ENCODE measurements around the gene XKR7.

The XKR7 gene

DNA sequence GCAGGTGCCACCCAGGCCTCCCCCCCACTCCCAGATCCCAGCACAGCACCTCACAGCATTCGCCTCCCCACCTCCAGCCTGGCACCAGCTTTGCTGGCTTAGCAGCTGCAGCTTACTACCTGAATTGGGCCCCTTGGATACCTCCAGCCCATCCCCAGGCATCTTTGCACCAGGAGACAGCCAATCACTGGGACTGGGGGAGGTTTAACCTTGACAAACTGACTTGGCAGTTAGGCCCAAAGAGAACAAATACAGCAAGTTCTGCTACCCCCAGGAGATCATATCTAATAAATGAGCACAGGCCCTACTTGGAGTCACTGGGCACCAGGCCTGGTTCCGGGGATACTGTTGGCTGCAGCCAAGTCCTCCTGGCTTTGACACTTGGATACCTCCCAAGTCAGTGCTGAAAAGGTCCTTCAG, 24.9 kb upstream of the XKR7 start:
- DNase-seq (ENCODE audit: low read depth), result no peak

DNA sequence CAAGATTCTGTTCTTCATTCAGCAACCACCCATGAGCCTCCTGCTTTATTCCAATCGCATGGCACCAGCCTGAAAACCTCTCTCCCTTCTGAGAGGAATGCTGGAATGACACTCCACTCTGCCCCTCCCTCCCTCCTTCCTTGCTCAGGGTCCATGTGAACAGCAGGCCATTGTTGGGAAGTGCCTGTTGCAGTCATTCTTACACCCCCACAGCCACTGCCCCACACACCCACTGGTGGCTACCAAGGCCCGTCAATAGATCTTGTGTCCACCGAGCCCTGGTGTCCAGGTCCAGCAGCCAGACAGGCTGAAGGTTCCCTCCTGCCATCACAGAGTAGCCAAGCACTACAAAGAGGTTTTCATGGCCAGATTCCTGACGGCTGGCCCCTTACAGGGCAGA, 22.6 kb upstream of the XKR7 start:
- no peak for DNase-seq (ENCODE audit: low read depth)

DNA sequence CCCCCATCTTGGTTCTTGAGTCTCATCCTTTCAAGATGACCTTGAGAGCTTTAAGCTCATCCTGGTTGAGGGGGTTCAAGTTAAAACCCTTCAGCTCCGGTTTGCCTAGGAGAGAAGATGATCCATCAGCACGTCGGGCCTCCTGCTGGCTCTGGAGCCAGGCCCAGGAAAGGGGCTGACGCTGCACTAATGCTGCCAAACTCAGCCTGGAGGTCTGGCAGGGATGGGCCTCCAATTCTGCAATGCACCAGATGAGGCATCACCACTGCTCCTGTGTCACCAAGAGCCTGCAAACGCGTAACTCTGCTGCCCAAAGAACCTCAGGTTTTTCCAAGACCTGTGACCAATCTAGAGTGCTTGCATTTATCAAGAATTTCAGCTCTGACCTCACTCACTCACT, 22.2 kb upstream of the XKR7 start:
- no peak for DNase-seq (ENCODE audit: low read depth)

DNA sequence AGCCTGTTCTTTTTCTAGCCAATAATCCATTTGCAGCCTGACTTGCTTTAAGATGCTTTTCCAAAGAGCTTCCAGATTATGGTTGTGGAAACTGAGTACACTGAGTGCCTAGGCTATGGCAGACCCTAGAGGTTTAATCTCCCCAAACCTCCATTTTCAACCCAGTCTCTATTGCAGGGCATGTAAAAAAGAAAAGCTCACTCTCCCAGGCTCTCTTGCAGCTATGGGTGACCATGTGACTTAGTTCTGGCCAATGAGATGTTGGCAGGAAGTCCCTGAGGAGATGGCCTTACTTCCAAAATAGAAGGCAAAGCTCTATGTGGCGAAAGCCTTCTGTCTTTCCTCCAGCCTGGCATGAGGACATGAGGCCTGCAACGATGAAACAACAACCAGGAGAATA, 19.9 kb upstream of the XKR7 start:
- no peak for DNase-seq (ENCODE audit: low read depth)

DNA sequence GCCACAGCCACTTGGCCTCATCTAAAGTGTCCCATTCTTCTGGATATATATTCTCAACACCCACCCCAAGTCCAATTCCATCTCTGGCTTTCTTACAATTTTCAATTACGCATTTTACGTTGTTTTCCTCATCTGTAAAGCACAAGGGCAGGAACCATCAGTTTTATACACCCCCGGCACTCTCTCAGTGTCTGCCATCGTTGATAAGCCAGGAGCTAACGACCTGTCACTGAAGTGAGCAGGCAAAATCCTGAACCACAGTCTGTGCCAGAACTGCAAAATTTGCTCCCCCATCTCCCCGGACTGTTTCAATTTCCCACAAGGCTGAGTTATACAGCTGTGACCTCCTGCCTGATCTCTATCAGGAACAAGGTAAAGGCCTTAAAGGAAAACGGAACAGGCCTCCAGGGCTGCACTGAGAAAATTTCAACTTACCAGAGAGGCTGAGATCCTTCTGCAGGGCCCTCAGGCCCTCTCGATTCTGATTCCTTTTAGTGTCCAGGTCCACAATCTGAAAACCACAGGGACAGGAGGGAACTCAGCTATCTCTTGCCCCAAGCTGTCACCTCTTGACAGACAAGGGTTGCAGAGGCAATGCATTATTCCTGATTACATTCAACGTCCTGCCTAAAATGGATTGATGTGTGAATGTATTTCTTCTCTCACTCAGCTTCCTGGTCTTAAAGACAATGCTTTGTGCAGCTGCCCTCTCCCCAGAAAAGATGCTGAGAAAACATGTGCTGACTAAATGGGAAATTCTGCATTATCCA, 17.9 kb upstream of the XKR7 start:
- no peak for DNase-seq (ENCODE audit: low read depth)

DNA sequence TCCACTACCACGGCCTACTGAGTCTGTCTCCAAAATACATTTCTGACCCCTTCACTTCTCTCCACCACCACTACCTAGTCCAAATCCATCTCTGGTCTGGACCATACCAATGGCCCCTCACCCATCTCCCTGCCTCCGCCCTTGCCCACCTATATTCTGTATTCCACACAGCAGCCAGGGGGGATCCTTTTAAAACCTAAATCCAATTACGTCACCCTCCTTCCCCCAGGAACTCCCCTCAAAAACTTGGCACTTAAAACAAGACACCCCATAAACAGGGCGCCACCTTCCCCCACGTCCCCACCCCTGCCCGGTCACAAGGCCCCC, 16.8 kb upstream of the XKR7 start:
- no peak for DNase-seq (ENCODE audit: low read depth)

DNA sequence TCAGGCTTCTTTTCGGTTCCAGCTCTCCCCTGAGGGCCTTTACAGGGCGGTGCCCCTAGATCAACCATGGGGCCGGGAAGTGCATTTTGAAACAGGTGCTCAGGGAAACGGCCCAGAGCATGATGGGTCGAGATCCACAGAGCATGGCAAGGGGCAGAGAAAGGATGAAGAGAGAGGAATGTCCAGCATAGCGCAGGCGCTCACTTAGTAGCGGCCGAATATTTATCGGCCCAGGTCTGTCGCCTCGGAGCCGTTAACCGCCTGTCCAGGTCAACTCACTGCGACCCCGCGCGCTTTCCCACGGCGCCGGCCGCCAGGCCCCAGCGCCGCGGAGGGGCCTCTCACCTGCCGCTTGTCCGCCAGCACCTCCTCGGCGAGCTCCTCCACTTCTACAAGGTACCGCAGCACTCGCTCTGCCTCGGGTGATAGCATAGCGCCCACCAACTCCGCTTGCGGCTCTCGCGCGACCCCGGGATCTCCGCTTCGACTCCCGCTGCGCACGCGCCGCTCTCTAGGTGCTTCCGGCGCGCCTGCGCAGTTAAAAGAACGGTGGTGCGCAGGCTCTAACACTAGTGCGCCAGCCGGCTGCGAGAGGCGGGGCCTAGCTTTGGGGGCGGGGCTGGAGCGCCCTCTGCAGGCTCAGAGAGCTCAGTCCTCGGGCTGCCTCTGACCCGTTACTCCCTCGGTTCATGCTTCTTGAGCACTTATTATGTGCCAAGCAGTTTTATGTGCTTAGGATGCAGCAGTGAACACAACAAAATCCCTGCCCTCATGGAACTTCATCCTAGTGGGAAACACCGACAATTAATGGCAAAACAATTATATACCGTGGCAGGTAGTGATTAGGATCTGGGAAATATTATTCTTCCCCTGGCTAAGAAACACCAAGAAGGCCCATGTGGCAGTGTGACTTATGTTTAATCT, 16.2 kb upstream of the XKR7 start, which contains the start of gene PDRG1:
Gene PDRG1, minus strand, starts transcription at position 517 of the 924 bp plus-strand sequence. Its CDS starts 85 bp downstream, at position 432.
- peak; percentile 92 for DNase-seq (ENCODE audit: low read depth)

DNA sequence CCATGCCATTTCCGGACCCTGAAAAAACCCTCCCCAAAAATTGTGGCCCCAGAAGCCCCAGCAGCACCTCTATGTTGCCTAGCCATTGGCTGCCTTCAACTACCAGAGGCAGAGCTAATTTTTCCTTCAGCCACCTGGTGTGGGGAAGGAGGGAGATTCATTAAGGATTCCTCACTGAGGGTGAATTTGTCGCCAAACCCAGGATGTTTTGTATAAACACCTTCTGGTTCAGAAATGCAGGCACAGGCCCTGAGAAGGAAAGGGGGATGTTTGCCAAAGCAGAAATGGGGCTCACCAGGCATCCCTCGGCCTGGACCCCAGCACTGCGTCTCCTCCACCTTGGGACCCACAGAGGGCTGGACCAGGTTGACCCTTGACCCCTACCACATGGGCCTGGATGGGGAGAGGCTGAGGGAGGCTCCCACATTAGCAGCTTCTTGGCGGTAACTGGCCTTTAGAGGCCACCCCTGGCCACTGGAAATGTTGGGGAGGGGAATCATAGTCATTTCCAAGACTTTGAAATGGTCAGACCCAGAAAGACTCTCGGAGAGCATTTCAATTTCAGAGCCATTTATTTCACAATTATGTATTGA, 14.3 kb upstream of the XKR7 start:
- no peak for DNase-seq (ENCODE audit: low read depth)

DNA sequence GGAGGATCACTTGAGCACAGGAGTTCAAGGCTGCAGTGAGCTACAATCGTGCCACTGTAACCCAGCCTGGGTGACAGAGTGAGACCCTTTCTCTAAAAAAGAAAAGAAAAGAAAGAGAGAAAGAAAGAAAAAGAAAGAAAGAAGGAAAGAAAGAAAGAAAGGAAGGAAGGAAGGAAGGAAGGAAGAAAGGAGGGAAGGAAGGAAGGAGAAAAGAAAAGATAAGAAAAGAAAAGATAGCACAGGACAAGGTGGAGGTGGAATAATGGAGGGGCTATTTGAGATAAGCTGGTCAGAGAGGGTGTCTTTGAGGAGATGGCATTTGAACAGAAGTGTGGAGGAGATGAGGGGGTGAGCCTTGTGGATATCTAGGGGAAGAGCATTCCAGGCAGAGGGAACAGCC, 13.5 kb upstream of the XKR7 start:
- no peak for DNase-seq (ENCODE audit: low read depth)

DNA sequence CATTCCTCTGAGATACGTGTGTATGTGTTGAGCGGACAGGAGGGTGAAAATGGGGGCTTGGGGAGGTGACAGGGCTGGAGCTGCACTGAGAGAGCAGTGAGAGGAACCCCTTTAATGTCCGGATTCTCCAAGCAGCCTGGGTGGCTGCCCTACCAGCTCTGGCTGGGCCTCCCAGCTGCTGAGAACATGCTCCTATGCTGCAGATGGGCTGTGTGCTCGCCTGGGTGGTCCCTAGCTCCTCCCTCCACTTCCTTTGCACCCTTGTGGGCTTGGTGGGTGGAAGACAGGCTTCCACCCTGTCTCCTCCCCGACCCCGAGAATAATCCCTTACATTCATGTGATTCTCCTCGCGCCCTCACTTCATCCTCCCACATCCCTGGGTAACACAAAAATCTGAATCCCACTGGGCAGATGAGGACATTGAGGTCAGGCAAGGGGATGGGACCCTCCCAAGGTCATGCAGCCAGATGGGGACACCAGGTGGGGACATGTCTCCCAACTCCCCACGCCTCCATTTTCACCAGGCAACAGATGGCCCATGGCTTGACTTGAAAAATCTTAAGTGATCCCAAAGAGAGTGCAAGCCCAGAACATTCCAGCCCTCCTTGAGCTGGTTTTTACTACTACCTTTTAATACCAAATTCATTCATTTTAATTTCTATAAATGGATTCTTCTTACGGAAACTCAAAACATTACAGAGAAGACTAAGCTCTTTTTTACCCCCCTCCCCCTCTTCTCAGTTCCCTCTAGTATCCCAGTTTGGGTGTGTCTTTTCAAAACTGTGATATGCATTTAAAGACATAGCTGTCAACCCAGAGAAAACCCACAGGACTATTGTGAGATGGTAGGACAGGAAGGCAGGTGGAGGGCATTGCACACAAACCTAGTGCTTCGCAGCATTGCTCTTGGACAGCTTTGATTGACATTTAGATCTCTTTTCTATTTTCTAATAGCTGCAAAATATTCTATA, 11.1 kb upstream of the XKR7 start:
- no peak for DNase-seq (ENCODE audit: low read depth)

DNA sequence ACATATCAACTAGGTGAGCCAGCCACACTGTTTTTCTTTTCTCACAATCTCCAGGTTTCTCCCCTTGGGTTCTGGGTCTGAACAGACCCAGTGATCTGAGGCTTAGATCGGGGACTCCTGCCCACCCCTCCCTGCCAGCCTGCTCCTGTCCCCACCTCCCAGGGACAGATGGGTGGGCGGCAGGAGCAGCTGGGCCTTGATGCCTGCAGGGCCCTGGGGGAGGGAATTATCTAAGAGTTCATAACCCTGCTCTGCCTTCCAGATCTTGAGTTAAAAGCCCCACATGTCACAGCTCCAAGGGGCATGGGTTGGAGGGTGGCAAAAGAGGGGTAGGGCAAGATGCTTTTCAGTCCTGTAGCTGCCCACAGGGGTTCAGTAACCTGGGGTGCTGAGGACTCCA, 5.2 kb upstream of the XKR7 start:
- no peak for DNase-seq (ENCODE audit: low read depth)

DNA sequence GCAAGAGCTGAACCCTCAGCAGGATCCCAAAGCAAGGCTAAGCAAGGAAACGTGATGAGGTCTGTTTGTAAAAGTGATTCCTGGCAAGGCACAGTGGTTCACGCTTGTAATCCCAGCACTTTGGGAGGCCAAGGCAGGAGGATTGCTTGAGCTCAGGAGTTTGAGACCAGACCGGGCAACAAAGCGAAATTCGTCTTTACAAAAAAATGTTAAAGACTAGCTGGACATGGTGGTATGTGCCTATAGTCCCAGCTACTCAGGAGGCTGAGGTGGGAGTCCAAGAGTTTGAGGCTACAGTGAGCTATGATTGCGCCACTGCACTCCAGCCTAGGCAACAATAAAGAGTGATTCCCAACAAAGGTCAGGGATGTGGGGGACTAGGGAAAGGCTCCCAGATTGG, 4.1 kb upstream of the XKR7 start:
- DNase-seq (ENCODE audit: low read depth), result no peak

DNA sequence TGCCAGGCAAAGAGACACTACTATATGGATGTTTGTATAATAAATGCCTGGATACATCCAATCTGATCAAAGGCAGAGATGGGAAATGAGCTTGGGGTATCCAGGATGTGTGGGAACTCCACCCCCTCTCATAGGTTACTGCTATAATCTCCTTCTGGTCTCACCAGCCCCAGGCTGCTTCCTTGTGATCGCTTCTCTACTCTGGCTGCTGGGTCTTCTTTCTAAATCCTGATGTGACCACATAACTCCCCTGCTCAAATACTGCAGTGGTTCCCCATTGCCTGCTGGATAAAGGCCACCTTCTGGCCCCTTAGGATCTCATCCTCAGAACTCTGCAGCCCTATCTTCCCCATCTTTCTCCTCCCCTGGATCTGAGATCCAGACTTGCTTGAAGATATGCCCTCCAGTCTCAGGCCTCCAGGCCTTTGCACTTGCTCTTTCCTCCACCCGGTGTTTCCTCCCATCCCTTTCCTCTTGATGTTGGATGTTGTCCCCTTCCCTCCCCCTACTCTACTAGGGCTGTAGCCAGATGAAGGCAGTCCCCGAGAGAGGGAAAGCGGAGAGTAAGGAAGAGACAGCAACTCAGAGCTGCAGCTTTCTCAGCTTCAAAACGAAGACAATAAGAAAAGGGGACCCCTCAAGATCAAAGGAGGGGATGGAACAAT, 828 bp upstream of the XKR7 start:
- DNase-seq (ENCODE audit: low read depth), result no peak

DNA sequence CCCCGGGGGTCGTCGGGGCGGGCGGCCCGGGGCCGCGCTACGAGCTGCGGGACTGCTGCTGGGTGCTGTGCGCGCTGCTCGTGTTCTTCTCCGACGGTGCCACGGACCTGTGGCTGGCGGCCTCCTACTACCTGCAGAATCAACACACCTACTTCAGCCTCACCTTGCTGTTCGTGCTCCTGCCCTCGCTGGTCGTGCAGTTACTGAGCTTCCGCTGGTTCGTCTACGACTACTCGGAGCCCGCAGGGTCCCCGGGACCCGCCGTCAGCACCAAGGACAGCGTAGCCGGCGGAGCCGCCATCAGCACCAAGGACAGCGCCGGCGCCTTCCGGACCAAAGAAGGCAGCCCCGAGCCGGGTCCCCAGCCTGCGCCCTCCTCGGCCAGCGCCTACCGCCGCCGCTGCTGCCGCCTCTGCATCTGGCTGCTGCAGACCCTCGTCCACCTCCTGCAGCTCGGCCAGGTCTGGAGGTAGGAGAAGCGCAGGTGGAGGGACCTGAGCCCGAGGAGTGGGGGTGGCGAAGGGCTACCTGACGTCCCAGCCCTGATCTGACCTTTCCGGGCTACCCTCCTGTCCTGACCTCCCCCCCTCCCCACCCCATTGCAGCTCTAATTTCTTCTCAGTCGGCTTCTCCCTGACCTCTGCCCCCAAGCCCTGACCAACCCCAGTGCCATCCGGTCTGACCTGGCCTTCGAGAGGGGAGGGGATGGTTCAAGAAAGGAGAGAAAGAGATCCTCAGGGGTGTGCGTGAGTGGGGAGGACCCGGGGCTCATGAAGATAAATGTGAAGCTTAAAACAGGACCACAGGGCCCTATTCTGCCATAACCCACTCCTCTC, 558 bp downstream of the XKR7 start:
- no peak for DNase-seq (ENCODE audit: low read depth)

DNA sequence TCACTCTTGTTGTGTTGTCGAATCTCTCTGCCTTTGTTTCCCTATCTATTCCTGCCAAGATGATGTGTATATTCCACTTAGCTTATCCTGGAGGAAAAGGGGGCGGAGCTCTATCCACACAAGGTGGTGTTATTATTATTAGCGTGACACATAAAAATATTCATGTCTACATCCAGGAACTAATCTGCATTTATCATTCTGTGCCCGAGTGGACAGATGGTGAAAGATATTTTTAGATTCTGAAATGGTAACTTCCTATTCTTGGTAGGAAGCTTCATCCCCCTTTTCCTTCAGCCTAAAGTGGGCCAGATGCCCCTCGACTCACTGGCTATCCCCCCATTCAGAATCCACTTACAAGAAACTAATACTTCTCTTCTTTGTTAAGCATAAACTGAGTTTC, 2.0 kb downstream of the XKR7 start:
- DNase-seq (ENCODE audit: low read depth), result no peak

DNA sequence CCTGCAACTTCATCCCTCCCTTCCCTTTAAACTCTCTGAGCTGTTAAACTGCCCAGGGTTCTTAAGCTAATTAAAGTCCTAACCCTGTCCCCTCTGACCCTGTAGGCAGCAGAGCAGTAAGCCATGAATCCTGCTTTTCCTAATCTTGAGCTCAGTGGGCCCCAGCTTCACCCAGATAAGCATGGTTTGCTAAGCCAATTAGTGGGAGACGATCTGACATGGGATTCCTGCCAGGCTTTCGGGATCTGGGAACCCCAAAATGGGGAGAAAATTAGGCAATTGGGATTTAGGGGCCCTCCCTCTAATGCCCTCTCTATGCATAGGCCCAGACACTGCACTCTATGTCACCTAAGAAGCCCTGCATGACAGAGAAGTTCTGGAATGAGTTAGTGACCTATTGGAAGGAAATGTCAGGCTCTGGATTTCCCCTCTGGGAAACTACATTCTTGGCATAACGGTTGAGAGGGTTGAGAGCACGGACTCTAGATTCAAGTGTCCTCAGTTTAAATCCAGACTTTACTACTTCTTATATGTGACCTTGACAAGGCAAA, 4.6 kb downstream of the XKR7 start:
- DNase-seq (ENCODE audit: low read depth), result no peak

DNA sequence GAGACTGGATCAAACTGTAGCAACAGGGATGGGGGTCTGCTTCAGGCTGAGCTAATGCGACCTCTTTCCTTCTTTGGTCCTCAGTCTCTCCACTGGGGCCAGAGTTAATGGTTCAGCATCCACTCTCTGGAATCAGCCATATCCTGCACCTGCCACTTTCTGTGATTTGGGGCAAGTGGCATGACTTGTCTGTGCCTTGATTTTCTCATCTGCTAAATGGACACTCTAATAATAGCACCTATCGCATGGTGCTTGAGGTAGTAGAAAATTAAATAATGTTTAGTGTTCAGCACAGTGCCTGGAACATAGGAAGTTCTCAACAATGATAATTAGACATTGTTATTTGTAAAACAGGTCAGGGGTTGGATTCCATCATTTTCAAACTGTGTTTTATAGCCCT, 6.3 kb downstream of the XKR7 start:
- no peak for DNase-seq (ENCODE audit: low read depth)

DNA sequence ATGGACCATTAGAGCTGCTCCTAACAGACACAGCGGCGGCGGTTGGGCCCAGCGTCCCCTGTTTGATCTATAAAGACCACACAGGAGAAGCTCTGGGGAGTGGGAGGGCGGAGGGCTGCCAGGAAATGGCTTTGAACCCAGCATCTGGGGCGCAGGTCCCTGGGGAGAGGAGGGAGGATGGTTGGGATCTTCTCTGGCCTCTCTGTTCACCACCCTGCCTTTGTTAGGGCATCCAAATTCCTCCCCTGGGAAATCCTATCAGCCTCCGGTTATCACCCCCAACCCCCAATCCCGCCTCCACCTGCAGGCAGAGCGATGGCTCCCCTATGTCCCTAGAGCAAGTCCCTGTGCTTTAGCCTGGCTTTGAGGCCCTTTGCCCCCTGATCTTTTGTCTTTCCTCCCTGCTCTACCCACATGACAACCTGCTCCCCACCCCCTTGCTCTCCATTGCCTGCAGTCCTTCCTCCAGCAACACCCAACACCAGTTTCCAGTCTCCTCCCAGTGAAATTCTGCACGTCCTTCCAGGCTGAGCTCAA, 7.1 kb downstream of the XKR7 start:
- no peak for DNase-seq (ENCODE audit: low read depth)

DNA sequence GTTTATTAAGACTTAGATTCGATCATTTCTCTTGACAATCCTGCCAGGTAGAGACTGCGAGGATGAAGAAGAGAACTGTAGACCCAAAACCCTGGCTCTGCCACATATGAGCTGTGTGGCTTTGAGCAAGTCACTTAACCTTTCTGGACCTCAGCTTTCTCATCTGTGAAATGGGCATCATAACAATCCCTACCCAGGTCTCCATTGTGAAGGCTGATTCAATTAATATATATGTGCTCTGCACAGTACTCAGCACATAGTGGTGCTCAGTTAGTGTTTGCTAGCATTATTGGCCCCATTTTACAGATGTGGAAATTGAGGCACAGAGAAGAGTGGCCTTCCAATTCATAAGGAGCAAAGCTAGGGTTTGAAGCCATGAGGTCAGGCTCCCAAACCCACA, 7.9 kb downstream of the XKR7 start:
- no peak for DNase-seq (ENCODE audit: low read depth)

DNA sequence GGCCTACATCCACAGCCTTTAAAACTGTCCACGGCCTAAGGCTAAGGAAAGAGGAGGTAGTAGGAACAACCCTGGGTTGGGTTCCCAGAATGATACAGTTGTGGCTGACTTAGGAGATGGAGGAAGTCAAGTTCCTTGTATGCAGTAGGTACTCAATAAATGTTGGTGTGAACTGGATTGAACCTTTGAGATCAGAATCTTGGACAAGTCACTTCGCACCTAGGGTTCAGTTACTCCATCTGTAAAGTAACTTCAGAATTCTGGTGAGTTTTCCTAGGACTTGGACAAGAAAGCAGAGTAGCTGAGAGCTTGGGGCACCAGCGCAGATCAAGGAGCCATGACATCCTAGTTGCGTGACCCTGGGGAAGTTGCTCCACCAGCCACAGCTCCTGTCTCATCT, 9.1 kb downstream of the XKR7 start:
- DNase-seq (ENCODE audit: low read depth), result no peak
